Measurements from ENCODE around the gene ATF2. TPM values are rescaled to one million over a fixed set of nuclear protein-coding genes. Genes with fewer than 3 reads are reported as not detected.
"Not testable (repeated sequence)": the region's sequence is repeated elsewhere in the genome, so short reads cannot be mapped to it uniquely, and the experiment has no call there.

Gene ATF2
- total RNA-seq, 2 experiments from 2014 or later = 46.9 to 48.5 TPM

DNA sequence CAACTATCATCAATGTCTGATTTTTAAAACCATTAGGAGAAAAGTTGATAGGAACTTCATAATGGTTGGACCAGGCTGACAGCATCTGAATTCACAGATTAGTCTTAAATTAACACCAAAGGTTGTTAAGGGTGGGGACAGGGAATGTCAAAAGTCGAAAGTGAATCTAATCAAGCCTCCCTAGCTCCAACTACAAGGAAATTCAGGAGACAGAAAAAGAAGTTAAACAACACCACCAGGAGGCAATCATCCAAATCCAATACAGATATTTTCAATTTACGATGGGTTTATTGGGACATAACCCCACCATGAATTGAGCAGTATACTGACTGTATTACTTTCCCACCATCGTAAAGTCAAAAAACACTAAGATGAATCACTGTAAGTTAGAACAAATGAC lies 32.8 kb downstream of the ATF2 start:
- H3K4me1 Mint-ChIP-seq (ENCODE audit: low read depth) = peaks cover 25% of the 10 kb centered on the region
- intact Hi-C loops (cut with micrococcal nuclease) = no loop called here
- H3K27ac Mint-ChIP-seq = no peak overlapping the region
- no peaks in the 10 kb centered on the region for H3K9me3 Mint-ChIP-seq
- H3K36me3 Mint-ChIP-seq = peaks cover 20% of the 10 kb centered on the region
- POLR2A ChIA-PET = no interaction called here
- CTCF ChIA-PET = interaction anchor here (0.6 to 0.9 kb wide), 2 partner anchors 10 to 147 kb away, joined by 3 to 4 read pairs; no protein-coding TSS in a partner anchor
- H3K27me3 Mint-ChIP-seq = no peaks in the 10 kb centered on the region
- no peak overlapping the region for H3K4me3 Mint-ChIP-seq
- no peak for DNase-seq

DNA sequence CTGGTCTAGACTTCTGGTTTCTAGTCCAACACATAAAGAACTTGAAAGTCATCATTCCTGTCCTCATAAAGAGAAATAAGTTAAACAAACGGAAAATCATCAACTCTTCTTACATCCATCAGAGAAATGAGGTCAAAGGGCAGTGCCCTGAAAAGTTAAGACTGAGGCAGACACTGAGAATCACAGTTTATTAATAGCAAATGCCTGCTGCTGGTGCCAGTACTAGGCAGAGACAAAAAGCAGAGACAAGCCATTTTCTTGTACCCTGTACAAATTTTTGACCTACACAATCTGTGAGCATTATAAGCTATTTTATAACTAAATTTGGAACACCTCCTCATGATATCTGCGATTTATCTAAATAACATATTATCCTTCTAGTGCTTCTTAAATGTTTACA lies 36.8 kb downstream of the ATF2 start:
- ChIA-PET POLR2A (no interaction called here), CTCF (interaction anchor here (0.6 kb wide), 1 partner anchor 120 kb away, joined by 3 read pairs; no protein-coding TSS in a partner anchor)
- H3K4me1 Mint-ChIP-seq (ENCODE audit: low read depth) = peaks cover 5% of the 10 kb centered on the region
- H3K27ac Mint-ChIP-seq = no peak overlapping the region
- no peaks in the 10 kb centered on the region for H3K27me3 Mint-ChIP-seq
- intact Hi-C loops (cut with micrococcal nuclease) = no loop called here
- H3K4me3 Mint-ChIP-seq = no peak overlapping the region
- H3K9me3 Mint-ChIP-seq = no peaks in the 10 kb centered on the region
- peaks cover 25% of the 10 kb centered on the region for H3K36me3 Mint-ChIP-seq
- no peak for DNase-seq

DNA sequence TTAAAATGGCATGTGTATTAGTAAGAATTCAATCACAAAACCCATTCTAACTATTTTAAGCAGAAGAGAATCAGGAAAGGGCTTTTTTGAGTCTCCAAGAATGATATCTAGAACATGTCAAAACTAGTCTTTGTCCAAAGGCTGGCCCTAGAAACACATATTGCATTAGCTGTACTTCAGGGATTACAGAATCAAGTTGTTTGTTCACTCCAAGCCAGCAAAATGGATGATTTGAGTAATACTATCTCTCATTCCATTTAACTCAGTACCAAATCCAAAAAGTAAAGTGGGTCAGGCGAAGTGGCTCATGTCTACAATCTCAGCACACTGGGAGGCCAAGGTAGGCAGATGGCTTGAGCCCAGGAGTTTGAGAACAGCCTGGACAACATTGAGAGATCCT lies 41.3 kb downstream of the ATF2 start:
- CTCF ChIA-PET = no interaction called here
- Mint-ChIP-seq H3K4me3 (no peak overlapping the region), H3K36me3 (peaks cover 12% of the 10 kb centered on the region), H3K4me1 (ENCODE audit: low read depth) (peaks cover 9% of the 10 kb centered on the region), H3K27me3 (no peaks in the 10 kb centered on the region), H3K9me3 (no peaks in the 10 kb centered on the region), H3K27ac (no peak overlapping the region)
- DNase-seq = no peak
- intact Hi-C loops (cut with micrococcal nuclease) = no loop called here
- POLR2A ChIA-PET = no interaction called here

DNA sequence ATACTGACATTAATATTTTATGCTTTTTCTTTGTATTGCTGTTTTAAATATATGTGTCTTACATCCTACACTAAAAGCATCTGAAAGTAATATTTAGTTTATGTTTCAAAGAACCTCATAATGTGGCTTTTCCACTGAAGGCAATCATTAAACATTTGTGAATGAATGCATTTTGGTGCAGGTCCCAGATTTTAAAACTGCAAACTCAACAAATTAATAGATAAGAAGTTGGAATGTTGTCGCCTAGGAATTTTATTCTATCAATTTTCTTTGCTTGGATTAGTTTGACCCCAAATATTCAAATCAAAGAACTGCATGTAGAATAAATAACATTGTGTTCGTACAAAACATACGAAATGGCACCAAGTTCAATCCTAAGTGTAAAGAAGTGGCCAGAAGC lies 44.7 kb downstream of the ATF2 start:
- H3K36me3 Mint-ChIP-seq = peaks cover 6% of the 10 kb centered on the region
- no peaks in the 10 kb centered on the region for H3K9me3 Mint-ChIP-seq
- CTCF ChIA-PET = no interaction called here
- no peaks in the 10 kb centered on the region for H3K27me3 Mint-ChIP-seq
- intact Hi-C loops (cut with micrococcal nuclease) = no loop called here
- no peak for DNase-seq
- no peak overlapping the region for H3K4me3 Mint-ChIP-seq
- no peak overlapping the region for H3K27ac Mint-ChIP-seq
- H3K4me1 Mint-ChIP-seq (ENCODE audit: low read depth) = peaks cover 6% of the 10 kb centered on the region
- POLR2A ChIA-PET = no interaction called here

DNA sequence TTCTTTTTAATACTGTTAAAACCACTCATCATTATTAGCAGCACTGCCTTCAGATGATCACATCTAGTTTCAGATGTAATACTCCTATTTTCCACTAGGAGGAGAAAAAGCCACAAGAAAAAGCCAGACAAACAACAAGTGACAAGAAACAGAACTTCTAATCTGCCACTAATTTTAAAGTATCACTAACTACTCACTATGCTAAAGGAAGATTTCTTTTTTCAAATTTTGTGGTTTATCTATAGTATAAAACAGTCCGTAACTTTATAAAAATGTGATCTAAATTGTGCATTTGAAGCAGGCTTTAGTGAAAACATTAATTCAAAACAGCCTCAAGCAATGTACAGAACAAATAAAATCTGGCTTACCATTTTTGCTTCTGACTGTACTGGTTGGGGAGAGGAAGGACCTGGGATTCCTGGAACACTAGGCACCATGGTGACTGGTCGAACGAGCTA lies 56.8 kb downstream of the ATF2 start:
- Mint-ChIP-seq H3K27ac (no peak overlapping the region), H3K4me1 (ENCODE audit: low read depth) (no peaks in the 10 kb centered on the region), H3K4me3 (no peak overlapping the region), H3K9me3 (no peaks in the 10 kb centered on the region), H3K36me3 (peaks cover 33% of the 10 kb centered on the region), H3K27me3 (no peaks in the 10 kb centered on the region)
- CTCF ChIA-PET = interaction anchor here (0.7 to 3.4 kb wide), 5 partner anchors 18 to 411 kb away, joined by 3 to 11 read pairs (median 3); no protein-coding TSS in a partner anchor
- no peak for DNase-seq
- POLR2A ChIA-PET = no interaction called here
- intact Hi-C loops (cut with micrococcal nuclease) = loop anchor here (1.0 to 2.0 kb wide), 2 partner anchors 70 to 171 kb away; partner anchors contain the start of gene ATP5MC3

DNA sequence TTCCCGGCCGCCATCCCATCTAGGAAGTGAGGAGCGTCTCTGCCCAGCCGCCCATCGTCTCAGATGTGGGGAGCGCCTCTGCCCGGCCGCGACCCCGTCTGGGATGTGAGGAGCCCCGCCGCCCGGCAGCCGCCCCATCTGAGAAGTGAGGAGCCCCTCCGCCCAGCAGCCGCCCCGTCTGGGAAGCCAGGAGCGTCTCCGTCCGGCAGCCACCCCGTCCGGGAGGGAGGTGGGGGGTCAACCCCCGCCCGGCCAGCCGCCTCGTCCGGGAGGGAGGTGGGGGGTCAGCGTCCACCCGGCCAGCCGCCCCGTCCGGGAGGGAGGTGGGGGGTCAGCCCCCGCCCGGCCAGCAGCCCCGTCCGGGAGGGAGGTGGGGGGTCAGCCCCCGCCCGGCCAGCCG lies 59.9 kb downstream of the ATF2 start:
- H3K4me1 Mint-ChIP-seq (ENCODE audit: low read depth); intact Hi-C loops (cut with micrococcal nuclease); CTCF ChIA-PET; DNase-seq; H3K9me3 Mint-ChIP-seq; H3K27me3 Mint-ChIP-seq; H3K4me3 Mint-ChIP-seq; POLR2A ChIA-PET; H3K27ac Mint-ChIP-seq: not testable (repeated sequence)
- H3K36me3 Mint-ChIP-seq = peaks cover 30% of the 10 kb centered on the region

DNA sequence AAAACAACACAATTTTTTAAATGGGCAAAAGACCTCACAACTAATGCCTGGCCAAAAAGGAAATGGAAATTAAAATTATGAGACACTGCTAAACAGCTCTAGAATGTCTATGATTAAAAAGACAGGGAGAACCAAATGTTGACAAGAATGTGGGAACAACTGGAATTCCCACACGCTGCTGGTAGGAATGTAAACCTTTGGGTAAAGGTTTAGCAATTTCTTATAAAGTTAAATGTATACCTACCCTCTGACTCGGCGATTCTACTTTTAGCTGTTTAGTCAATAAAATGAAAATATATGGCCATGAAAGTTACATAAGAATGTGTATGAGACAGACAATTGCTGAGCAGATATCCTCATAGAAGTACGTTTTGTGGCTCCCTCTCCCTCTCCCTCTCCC lies 60.9 kb downstream of the ATF2 start:
- Mint-ChIP-seq H3K27me3 (no peaks in the 10 kb centered on the region), H3K4me1 (ENCODE audit: low read depth) (no peaks in the 10 kb centered on the region), H3K9me3 (no peaks in the 10 kb centered on the region), H3K27ac (no peak overlapping the region), H3K4me3 (no peak overlapping the region), H3K36me3 (peaks cover 29% of the 10 kb centered on the region)
- intact Hi-C loops (cut with micrococcal nuclease) = no loop called here
- CTCF ChIA-PET = no interaction called here
- DNase-seq = no peak
- POLR2A ChIA-PET = no interaction called here

DNA sequence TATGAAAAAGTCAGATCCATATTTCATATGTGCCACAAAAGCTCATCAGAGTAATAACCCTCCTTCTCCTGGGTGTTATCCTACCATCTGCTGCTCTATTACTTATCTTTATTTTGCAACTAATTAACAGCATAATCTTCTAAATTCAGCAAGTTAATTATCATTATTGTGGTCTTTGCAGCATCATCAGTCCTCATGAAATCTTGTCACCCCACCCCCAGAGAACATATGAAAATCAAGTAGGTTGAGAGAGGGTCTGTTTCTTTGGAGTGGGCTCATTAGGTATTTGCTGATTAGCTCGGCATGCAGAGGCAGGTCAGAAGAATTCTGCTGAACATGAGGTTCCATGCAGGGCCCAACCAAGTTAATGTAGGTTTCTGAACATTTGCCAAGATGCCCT lies 64.8 kb downstream of the ATF2 start:
- Mint-ChIP-seq H3K4me3 (no peak overlapping the region), H3K27ac (no peak overlapping the region), H3K4me1 (ENCODE audit: low read depth) (no peaks in the 10 kb centered on the region), H3K9me3 (no peaks in the 10 kb centered on the region), H3K36me3 (peaks cover 22% of the 10 kb centered on the region), H3K27me3 (no peaks in the 10 kb centered on the region)
- POLR2A ChIA-PET = no interaction called here
- intact Hi-C loops (cut with micrococcal nuclease) = no loop called here
- no peak for DNase-seq
- CTCF ChIA-PET = interaction anchor here (1.2 kb wide), 1 partner anchor 100 kb away, joined by 4 read pairs; no protein-coding TSS in a partner anchor

DNA sequence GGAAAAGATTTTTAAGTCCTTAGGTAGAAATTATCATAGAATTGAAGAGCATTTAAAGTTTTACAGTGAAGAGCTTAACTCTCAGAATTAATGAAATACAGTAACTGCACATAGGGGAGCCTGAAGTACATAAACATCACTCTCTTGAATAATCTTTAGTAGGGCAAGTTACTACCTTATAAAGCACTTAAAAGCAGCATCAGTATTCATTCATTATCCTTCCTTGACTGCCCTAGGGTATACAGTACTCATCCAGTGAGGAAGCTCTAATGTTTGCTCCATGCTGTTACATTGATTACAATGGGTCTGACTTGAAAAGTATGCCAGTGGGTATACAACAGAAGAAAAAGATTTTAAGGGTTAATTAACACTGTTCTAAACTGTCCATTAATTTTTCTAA lies 66.5 kb downstream of the ATF2 start:
- Mint-ChIP-seq H3K27ac (no peak overlapping the region), H3K4me3 (no peak overlapping the region), H3K27me3 (no peaks in the 10 kb centered on the region), H3K36me3 (peaks cover 17% of the 10 kb centered on the region), H3K9me3 (no peaks in the 10 kb centered on the region), H3K4me1 (ENCODE audit: low read depth) (no peaks in the 10 kb centered on the region)
- ChIA-PET CTCF (interaction anchor here (1.1 kb wide), 1 partner anchor 330 kb away, joined by 3 read pairs; no protein-coding TSS in a partner anchor), POLR2A (no interaction called here)
- intact Hi-C loops (cut with micrococcal nuclease) = no loop called here
- no peak for DNase-seq

DNA sequence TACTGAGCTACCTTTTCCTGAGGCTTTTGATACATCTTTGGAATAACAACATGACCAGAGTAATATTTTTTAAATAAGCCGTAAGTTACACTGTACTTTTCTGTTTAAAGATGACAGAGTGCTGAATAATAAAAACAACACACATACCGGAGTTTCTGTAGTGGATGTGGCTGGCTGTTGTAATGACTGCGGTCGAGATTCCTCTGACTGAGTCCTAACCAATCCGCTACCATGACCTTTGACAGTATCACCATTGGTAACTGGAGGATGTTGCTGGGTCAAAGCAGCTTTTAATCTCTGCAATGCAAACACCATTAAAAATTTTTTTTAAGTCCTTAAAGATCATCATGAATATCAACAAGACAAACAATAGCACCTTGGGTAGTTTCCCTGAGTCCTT lies 70.7 kb downstream of the ATF2 start:
- H3K4me3 Mint-ChIP-seq = no peak overlapping the region
- no peaks in the 10 kb centered on the region for H3K4me1 Mint-ChIP-seq (ENCODE audit: low read depth)
- no peaks in the 10 kb centered on the region for H3K9me3 Mint-ChIP-seq
- no peaks in the 10 kb centered on the region for H3K27me3 Mint-ChIP-seq
- H3K36me3 Mint-ChIP-seq = peaks cover 19% of the 10 kb centered on the region
- no peak overlapping the region for H3K27ac Mint-ChIP-seq
- no peak for DNase-seq
- intact Hi-C loops (cut with micrococcal nuclease) = no loop called here
- ChIA-PET POLR2A (no interaction called here), CTCF (interaction anchor here (1.2 to 1.3 kb wide), 2 partner anchors 348 to 399 kb away, joined by 4 read pairs; no protein-coding TSS in a partner anchor)

DNA sequence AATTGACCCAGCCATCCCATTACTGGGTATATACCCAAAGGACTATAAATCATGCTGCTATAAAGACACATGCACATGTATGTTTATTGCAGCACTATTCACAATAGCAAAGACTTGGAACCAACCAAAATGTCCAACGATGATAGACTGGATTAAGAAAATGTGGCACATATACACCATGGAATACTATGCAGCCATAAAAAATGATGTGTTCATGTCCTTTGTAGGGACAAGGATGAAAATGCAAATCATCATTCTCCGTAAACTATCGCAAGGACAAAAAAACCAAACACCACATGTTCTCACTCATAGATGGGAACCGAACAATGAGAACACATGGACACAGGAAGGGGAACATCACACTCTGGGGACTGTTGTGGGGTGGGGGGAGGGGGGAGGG lies 83.9 kb downstream of the ATF2 start:
- POLR2A ChIA-PET; intact Hi-C loops (cut with micrococcal nuclease); H3K27ac Mint-ChIP-seq; H3K27me3 Mint-ChIP-seq; CTCF ChIA-PET; H3K4me3 Mint-ChIP-seq; DNase-seq; H3K4me1 Mint-ChIP-seq (ENCODE audit: low read depth): not testable (repeated sequence)
- Mint-ChIP-seq H3K36me3 (peaks cover 43% of the 10 kb centered on the region), H3K9me3 (peaks cover 11% of the 10 kb centered on the region)

DNA sequence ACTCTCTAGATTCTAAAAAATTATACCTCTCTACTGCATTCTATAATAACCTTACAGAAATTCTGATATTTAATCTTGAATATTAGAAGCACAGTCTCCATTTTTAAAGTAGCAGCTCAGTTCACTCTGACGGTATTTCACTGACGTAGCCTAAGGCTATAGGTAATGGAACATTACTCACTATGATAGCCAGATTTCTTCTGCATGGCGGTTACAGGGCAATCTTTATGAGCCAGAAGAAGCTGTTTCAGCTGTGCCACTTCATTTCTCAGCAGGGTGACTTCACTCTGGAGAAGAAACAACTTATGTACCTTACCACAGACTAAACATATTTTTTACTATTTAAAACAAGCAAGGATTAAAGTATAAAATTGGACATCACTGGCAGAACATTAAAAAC lies 87.5 kb downstream of the ATF2 start:
- H3K27ac Mint-ChIP-seq = no peak overlapping the region
- H3K9me3 Mint-ChIP-seq = peaks cover 10% of the 10 kb centered on the region
- no peaks in the 10 kb centered on the region for H3K4me1 Mint-ChIP-seq (ENCODE audit: low read depth)
- ChIA-PET CTCF (interaction anchor here (1.2 kb wide), 1 partner anchor 42 kb away, joined by 5 read pairs; no protein-coding TSS in a partner anchor), POLR2A (no interaction called here)
- H3K27me3 Mint-ChIP-seq = no peaks in the 10 kb centered on the region
- no peak for DNase-seq
- peaks cover 46% of the 10 kb centered on the region for H3K36me3 Mint-ChIP-seq
- no peak overlapping the region for H3K4me3 Mint-ChIP-seq
- intact Hi-C loops (cut with micrococcal nuclease) = no loop called here

DNA sequence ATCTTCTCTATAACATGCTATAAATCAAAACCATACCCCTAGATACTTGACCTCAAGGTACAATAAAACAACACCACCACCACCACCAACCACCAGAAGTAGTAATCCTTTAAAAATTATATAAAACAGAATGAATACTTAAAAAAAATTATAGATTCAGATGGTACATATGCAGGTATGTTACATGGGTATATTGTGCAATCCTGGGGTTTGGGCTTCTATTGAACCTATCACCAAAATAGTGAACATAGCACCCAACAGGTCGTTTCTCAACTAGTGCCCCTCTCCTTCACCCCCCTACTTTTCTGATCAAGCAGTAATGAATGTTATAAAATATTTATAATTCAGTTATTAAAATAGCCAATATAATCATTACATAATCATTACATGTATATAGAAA lies 91.7 kb downstream of the ATF2 start:
- intact Hi-C loops (cut with micrococcal nuclease) = no loop called here
- no peak overlapping the region for H3K4me3 Mint-ChIP-seq
- peaks cover 44% of the 10 kb centered on the region for H3K36me3 Mint-ChIP-seq
- no peaks in the 10 kb centered on the region for H3K27me3 Mint-ChIP-seq
- POLR2A ChIA-PET = no interaction called here
- H3K4me1 Mint-ChIP-seq (ENCODE audit: low read depth) = no peaks in the 10 kb centered on the region
- DNase-seq = no peak
- no peaks in the 10 kb centered on the region for H3K9me3 Mint-ChIP-seq
- CTCF ChIA-PET = no interaction called here
- no peak overlapping the region for H3K27ac Mint-ChIP-seq
